GM19351 (cell line): ENCODE measurements around the gene C12orf42.

Source experiments
- ATAC-seq: cut with Tn5 transposase; IDR thresholded peaks from one replicate; pipeline ENCODE4 v1.9.1; 2021; ENCODE audit warnings: mild to moderate bottlenecking, moderate library complexity; ENCODE audit not compliant: unreplicated experiment

The C12orf42 gene

DNA sequence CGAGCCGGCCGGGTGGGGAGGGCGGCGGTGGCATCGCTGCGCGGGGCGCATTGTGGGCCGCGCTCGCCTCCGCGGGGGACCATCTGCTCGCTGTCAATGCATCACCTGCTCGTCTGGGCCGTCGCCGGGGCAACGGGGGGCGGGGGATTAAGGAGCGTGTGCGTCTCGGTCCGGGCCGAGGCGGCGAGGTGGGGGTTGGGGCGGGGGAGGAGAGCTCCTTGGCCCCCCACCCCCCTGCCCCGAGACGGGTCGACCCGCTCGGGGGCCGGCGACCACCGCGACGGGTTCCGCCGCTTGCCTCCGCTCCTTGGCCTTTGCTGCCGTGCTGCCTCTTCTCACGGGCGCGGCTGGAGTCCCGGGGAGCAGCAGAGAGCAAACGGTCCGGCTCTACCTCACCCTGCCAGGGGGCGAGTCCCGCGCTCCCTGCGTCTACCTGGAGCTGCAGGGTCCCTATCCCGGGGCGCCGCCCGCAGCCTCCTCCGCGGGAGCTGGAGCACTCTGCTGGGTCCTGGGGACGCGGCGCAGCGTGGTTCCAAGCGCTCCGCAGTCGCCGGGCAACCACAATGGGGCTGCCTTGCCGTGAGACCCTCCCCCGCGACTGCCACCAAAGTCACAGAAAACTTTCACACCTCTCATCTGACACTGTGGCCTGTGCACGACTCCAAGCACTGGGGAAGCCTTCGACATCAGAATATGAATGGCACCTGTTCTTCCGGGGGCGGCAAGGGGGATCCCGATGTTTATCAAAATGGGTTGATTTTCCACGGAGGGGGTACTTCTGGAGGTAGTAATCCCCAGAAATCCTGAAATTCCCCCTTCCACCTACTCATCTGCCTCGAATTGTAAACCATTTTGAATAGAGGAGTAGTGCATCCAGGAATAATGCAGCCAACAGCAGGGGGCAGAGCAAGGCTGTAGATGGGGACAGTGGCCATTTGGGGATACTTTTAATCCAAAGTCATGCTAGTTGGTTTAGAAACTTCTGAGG is at the start of gene C12orf42:
TSS of gene C12orf42 (minus strand) at position 500 of the 988 bp plus-strand sequence. CDS start 17,542 bp downstream, outside the sequence.
- ATAC-seq, result peak; percentile 67

DNA sequence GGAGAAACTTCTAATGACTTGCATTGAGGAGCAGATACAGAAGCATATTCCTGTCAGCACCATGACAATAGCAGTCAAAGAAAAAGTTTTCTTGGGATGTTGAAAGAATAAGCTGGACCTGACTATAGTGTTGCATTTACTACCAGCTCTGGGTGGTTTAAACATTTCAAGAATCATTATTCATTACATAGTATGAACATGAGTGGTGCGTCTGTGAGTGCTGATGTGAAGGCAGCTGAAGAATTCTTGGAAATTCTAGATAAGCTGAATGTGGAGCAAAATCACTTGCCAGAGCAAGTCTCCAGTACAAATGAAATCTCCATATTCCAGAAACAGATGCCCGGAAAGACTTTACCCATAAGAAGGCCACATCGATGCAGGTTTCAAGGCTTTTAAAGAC is 46.3 kb upstream of the C12orf42 start:
- ATAC-seq, result no peak

GRCh38 chr12:103540319-103540718 is 44.6 kb upstream of the C12orf42 start:
- no peak for ATAC-seq

GRCh38 chr12:103538397-103538796 is 42.6 kb upstream of the C12orf42 start:
- ATAC-seq, result no peak

- ATAC-seq, result no peak
Measured at GRCh38 chr12:103530307-103531066, 34.7 kb upstream of the C12orf42 start.

DNA sequence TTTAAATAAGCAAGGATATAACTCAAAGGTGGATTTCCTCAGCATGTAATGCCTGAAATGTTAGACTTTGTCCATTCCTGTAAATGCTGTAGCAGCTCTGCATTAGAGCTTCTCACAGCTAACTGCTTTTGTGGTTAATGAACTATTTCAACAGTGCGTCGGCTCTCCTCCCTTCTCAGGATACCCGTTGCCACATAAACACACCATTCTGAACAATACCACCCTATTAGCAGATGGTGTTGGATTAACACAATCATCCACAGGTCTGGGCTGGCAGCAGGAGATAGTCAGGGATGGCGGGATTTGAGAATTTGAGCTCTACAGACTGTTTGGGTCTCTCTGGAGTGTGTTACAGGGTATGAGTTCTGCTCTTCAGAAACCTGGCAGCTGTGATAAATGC is 33.5 kb upstream of the C12orf42 start:
- ATAC-seq, result no peak

- ATAC-seq, result no peak
Measured at GRCh38 chr12:103524238-103524875, 28.6 kb upstream of the C12orf42 start.

GRCh38 chr12:103523771-103524170 is 28.0 kb upstream of the C12orf42 start:
- no peak for ATAC-seq

DNA sequence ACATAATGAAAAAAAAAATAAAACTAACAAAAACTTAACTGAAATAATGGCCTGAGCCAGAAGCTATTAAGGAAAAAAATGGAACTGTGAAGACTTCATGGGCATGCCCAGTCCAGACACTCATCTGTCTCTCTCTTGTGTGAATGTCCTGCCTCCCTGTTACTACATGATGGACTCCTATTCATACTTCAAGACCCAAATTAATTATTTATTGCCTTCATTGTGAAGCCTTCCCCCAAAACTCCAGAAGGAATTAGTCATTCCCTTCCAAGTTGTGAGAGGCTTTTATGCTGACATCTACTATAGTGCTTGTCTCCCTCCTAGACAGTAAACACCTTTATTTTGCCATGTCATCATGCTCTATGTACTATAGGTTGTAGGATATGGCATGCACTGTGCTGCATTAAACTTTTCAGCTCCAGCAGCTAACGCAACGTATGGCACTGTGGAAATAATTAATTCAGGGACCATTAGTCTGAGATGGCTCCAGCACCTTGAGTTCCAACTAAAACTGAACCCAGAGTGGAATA is 25.0 kb upstream of the C12orf42 start:
- no peak for ATAC-seq

- no peak for ATAC-seq
Measured at GRCh38 chr12:103519632-103520031, 23.9 kb upstream of the C12orf42 start.

DNA sequence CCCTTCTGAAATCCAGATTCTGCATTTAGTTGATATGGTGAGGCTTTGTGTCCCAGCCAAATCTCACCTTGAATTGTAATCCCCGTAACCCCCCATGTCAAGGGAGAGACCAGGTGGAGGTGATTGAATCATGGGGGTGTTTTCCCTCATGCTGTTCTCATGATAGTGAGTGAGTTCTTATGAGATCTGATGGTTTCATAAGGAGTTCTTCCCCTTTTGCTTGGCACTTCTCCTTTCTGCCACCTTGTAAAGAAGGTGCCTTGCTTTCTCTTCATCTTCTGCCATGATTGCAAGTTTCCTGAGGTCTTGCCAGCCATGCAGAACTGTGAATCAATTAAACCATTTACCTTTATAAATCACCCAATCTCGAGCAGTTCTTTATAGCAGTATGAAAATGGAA is 23.1 kb upstream of the C12orf42 start:
- ATAC-seq, result no peak

DNA sequence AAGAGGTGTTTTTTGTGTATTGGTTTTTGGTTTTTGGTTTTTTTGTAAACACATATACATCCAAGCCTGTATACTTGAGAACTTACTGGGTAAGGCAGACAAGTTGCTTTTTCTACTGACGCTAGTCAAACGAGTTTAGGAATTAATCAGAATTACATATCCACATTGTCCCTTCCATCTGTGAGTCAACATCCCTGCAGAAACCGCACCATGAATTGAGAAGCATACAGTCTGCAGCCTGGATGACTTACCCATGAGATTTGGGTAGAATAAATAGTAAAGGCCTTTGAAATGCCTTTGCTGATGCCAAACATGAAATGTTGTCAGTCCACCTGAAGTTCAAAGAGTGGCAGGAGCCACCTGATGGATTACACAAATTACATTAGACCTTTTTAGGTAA is 21.4 kb upstream of the C12orf42 start:
- no peak for ATAC-seq

GRCh38 chr12:103515341-103515740 is 19.6 kb upstream of the C12orf42 start:
- no peak for ATAC-seq

- no peak for ATAC-seq
Measured at GRCh38 chr12:103513875-103514274, 18.1 kb upstream of the C12orf42 start.

DNA sequence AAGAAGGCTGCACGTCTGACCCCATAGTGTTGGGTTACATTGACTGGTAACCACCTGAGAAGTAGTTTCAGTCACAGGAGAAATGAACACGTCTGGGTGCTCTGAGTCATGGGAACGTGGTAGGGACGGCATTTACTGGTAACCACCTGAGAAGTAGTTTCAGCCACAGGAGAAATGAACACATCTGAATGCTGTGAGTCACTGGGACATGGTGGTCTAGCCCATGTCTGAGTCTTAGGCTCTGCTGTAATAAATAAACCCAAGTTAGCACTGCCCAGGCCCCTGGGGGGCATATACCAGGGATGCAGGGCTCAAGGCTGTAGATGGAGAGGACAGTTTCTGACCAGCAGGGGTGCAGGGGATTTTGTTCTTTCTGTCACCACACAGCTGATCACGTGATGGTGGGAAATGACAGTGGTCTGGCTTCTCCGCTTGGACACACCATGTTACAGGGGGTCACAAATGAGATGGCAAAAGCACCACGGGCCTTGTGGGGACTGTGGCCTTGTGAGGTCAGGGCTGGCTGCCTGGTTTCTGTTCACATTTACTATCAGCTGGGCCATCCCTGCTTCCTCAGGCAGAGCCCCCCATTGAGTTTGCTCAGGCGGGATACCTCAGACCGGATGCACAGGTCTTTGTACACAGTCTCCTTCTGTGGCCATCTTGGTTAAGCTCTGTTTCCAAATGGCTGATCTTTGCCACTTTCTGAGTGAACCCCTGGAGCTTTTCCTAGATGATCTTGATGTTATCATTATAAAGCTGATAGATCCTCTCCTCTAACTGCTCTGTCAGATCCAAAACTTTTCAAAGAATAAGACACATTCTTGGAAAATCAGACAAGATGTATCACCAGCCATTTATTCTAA is 9.8 kb upstream of the C12orf42 start:
- ATAC-seq, result peak; percentile 96

GRCh38 chr12:103504606-103505005 is 8.8 kb upstream of the C12orf42 start:
- no peak for ATAC-seq

- no peak for ATAC-seq
Measured at GRCh38 chr12:103503546-103504480, 8.0 kb upstream of the C12orf42 start.

GRCh38 chr12:103501447-103501846 is 5.7 kb upstream of the C12orf42 start:
- no peak for ATAC-seq

GRCh38 chr12:103499571-103499970 is 3.8 kb upstream of the C12orf42 start:
- ATAC-seq, result no peak
